GM18498 (cell line): ENCODE results near the gene CPNE2.
"Not testable (repeated sequence)": the region's sequence is repeated elsewhere in the genome, so short reads cannot be mapped to it uniquely, and the experiment has no call there.

Experiments
- ATAC-seq: cut with Tn5 transposase; IDR thresholded peaks from one replicate; pipeline ENCODE4 v1.9.1; 2021; ENCODE audit warnings: mild to moderate bottlenecking, moderate library complexity; ENCODE audit not compliant: unreplicated experiment

Gene CPNE2

DNA sequence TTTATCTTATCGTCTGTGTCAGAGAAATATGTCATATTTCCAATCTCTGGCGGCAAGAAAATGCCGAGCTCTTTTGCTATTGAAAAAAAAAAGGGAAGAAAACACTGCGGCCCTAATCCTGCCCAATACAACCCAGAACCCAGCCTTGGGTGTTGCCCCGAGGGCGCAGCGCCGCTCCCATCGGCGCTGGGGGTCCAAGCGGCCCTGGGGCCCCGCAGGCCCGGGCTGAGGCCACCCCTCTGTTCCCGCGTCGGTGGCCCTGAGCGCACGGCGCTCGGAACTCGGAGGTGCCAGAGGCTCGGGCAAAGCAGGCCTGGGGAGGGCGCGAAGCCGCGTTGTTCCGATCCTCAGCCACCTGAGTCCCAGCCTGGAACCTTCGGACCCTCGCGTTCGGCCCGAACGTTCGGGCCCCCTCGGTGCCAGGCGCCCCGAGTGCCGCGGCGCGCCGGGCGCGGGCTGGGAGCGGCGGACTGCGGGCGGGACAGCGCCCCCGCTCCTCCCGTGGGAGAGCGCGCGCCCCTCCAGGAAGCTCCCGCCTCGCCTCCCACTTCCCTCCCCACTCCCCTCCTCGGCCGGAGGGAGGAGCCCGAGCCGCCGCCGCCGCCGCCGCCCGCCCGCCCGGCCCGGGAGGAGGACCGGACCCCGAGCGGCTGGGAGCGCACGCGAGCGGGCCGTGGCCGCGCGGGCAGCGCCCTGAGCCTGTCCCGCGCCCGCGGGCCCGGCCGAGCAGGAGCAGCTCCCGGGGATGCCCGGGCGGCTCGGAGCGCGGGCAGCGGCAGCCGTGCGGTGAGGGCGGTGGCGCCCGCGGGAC lies at the start of gene CPNE2:
Gene CPNE2, plus strand, starts transcription at position 609 of the 811 bp plus-strand sequence. CDS start 18,160 bp downstream, outside the sequence.
- ATAC-seq, result peak; percentile 57

DNA sequence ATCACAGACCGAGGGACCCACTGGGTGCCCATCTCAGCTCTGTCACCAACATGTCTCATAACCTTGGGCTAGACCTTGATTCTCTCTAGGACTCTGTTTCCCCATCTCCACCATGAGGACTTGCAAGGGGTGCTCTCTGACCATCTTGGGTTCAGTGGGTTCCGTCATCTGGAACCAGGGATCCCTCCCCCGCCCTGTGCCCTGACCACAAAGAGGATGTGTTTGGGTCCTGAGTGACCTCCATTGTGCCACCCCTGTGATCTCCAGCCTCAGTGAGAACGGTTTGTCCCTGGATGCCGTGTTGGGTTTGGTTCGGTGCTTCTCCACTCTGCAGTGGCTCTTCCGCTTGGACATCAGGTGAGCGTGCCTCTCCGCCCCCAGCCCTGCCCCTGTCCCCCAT lies 49.1 kb upstream of the CPNE2 start:
- no peak for ATAC-seq

- ATAC-seq, result no peak
Measured at GRCh38 chr16:57044931-57045693, 47.3 kb upstream of the CPNE2 start.

DNA sequence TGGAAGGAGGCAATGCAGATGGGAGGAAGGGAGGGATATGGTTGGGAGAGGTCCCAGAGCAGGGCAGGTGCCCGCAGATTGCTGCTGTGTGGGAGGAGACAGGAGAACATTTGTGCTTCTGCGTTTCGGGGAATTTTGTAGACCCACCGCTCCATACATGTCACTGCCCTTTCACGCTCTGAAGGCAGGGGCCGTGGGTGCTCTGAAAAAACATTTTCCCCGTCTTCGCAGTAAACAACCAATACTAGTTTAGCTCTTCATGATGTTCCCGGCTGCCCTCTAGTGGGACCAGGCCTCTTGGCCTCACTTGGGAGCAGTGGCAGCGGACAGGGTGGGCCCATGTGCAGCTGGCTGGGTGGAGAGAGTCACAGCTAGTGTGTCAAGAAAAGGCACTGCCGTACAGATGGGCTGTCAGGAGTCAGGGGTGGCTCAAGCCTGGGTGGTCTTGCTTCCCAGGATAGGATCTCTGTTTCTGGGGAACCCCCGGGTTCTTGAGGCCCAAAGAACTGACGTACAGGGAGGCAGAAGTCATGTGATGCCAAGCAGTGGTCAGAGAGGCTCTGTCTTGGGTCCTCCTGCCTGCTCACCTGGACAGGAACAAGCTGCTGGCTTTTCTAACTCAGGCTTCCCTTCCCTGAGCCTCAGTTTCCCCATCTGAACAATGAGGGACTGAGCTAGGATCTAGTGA lies 46.5 kb upstream of the CPNE2 start:
- ATAC-seq, result no peak

DNA sequence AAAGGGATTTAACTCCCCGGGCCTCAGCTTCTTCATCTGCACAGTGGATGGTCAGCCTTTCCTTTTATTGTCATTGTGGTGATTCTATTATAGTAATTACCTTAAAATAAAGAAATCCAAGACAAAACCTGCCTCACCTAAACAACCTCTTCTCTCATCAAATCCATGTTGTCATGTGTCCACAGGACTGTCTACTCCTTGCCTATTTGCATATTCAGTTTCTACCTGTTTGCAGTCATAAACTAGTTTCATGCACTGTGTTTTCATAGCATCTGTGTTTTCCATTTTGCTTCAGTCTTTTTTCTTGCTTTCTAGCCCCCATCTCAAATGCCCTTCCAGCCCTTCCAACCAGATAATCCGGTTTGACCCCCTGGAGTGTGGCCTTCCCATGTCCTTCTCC lies 44.3 kb upstream of the CPNE2 start:
- no peak for ATAC-seq

DNA sequence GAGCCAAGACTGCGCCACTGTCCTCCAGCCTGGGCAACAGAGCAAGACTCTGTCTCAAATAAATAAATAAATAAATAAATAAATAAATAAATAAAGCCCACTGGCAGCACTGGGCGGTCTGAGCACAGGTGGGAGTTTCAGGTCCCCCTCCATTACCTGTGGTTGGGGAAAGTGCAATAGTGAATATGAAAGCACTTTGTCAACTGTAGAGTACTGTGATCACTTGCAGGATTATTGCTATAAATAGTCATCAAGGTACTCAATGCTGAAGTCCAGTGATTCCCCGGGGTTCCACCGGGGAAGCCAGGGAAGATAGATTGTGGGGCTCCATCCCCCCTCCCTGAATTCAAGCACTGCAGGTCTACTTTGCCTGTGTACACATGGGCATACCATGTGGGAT lies 42.7 kb upstream of the CPNE2 start:
- peak; percentile 60 for ATAC-seq

- ATAC-seq, result no peak
Measured at GRCh38 chr16:57051696-57052228, 40.6 kb upstream of the CPNE2 start.

DNA sequence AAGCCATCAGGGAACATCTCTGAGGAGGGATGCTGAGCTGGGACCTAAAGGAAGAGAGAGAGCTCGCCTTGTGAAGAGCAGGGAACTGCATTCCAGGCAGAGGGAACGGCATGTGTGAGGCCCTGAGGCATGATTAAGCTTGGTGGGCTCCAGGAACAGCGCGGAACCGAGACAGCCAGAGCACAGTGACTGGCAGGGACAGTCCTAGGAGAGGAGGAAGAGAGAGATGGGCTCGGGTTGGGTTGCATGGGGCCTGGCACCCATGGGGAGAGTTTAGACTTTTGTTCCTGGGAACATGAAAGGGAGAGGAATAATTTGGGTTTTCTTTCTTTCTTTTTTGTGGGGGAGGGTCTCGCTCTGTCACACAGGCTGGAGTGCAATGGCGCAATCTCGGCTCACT lies 39.2 kb upstream of the CPNE2 start:
- no peak for ATAC-seq

- ATAC-seq, result no peak
Measured at GRCh38 chr16:57054338-57054737, 38.0 kb upstream of the CPNE2 start.

DNA sequence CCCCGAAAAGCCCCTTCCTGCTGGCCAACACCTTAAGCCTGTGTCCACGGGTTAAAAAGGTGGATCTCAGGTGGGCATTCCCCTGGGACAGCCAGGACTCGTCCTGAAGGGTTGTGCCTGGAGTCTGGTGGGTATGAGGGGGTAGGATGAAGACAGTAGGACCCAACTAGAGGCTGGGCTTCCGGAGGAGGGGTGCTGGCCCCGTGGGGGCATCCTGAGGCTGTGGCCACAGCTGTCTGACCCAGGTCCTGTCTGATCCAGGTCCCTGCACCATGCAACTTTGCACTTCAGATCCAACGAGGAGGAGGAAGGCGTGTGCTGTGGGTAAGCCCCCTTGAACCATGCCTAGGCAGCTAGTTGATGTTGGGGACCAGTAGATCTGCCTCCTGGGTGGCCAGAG lies 37.6 kb upstream of the CPNE2 start:
- ATAC-seq, result no peak

DNA sequence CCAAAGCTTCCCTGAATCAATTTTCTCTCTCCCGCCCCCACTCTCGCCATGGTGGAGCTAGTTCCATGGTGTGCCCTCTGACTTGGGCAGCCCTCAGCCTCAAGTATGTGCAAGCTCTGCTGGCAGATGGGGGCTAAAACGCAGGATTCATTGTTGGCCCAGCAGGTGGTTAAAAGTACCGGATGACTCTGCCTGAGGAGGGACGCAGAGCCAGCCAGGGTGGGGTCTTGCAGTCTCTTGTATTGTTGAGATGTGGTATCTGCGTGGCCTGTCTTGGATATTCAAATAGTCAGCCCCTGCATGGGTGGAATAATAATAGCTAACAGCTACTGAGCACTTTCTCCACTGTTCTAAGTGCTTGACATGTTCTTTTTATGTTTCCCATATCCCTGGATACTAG lies 36.7 kb upstream of the CPNE2 start:
- no peak for ATAC-seq

DNA sequence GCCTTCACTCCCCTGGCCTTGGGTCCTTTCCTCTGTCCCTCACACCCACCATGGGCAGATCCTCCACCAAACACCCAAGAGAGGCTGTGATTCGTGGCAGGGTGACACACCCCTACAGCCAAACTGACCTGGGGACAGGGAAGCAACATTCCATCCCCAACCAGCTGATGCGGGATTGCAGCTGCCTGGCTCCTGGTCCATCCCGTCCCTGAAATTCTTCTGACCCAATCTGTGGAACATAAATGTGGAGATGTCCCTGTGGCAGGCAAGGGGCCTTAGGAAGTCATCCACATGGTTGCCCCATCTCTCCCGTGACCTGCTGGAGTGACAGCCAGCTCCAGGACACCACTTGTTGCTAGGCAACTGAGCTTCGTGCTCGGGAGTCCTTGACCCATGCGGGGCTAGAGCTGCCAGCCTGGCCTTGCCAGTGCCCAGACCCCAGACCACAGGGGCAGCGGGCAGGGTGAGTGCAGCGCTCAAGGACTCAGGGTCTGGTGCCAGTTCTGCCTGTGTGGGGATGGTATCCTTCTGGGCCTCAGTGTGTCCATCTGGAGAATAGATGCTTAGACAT lies 34.0 kb upstream of the CPNE2 start:
- no peak for ATAC-seq

- ATAC-seq, result no peak
Measured at GRCh38 chr16:57060323-57061083, 31.9 kb upstream of the CPNE2 start.

GRCh38 chr16:57061084-57061905 lies 31.1 kb upstream of the CPNE2 start:
- ATAC-seq, result no peak

- no peak for ATAC-seq
Measured at GRCh38 chr16:57062329-57062728, 30.1 kb upstream of the CPNE2 start.

DNA sequence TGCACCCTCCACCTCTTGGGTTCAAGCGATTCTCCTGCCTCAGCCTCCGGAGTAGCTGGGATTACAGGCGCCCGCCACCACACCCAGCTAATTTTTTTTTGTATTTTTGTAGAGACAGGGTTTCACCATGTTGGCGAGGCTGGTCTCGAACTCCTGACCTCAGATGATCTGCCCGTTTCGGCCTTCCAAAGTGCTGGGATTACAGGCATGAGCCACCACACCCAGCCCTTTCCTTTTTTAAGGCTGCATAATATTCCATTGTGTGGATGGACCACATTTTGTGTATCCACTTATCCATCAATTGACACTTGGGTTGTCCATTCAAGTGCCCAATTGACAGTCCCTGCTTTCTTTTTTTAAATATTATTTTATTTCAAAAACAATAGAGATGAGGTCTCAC lies 29.2 kb upstream of the CPNE2 start:
- ATAC-seq, result not testable (repeated sequence)

DNA sequence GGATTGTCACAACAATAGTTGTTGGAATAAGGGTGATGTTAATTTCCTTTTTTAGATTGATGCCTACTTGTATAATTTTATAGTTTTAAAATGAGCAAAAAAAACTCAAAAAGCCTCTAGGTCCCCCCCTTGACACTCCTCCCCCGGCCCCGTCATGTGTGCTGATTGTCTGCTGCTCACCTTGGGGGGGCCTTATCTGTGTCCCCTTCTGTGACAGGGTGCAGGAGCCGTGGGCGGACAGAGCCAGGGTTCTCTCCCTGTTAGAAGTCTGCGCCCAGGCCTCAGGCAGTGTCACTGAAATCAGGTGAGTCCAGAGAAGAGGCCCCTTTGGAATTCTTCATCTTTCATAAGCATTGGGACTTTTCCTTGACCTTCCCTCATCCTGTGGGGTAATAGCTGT lies 27.4 kb upstream of the CPNE2 start:
- ATAC-seq, result no peak

- no peak for ATAC-seq
Measured at GRCh38 chr16:57066625-57067024, 25.8 kb upstream of the CPNE2 start.

GRCh38 chr16:57067347-57067746 lies 25.0 kb upstream of the CPNE2 start:
- ATAC-seq, result no peak
